ENCODE results near the gene CLTB.

DNA sequence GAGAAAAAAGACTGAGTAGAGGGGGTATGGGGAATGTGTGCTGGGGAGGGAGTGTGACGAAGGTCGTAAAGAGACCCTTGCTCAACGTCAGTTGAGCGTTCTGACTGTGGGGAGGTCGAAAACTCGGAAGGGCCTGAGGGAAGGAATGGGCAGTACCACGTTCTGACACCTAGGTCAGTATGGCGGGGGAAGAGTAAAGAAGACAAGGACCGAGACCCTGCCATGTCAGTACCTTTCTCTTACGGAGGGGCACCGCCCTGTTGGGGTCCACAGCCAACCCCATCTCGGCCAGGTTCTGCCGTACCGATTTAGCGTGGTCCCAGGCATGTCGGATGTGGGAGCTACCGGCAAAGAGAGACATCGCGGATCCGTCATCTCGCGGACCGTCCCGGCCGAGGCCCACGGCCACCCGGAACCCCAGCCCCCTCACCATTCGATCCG lies 28.3 kb downstream of the CLTB start:
- TF ChIP-seq EZH2 (IDR thresholded peaks at IDR 0.05; ENCODE audit: low read length, unreplicated experiment) (no peak), CTCF (conservative IDR thresholded peaks at IDR 0.05; ENCODE audit: low read depth, low read length) (no peak), EZH2phosphoT487 (IDR thresholded peaks at IDR 0.05; ENCODE audit: borderline replicate concordance, low read length) (no peak)
